ENCODE data around the gene ECI2. TPM values are rescaled to one million over a fixed set of nuclear protein-coding genes. Genes with fewer than 3 reads are reported as not detected.

The ECI2 gene
- total and polyA plus RNA-seq, 2 experiments from 2014 or later: 102 to 114 TPM

DNA sequence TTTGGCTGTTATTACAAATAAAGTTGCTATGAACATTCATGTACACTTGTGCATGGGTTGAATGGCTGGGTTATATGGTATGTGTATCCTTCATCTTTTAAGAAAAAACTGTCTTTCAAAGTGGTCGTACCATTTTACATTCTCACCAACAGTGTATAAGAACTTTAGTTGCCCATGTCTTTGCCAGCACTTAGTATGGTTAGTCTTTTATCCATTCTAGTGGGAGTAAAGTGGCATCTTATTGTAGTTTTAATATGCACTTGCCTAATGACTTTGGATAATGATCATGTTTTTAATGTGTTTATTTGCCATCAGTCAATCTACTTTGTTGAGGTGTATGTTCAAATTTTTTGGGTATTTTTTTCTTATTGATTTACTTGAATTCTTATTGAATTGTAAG, 32.5 kb upstream of the ECI2 start:
- no peaks in the 10 kb centered on the region for H3K36me3 ChIP-seq (replicated peaks; ENCODE audit: insufficient read depth, low read depth)
- TF ChIP-seq EZH2phosphoT487 (IDR thresholded peaks at IDR 0.05; ENCODE audit: low read depth, severe bottlenecking, unreplicated experiment): no peak
- no peak for TF ChIP-seq EZH2 (IDR thresholded peaks at IDR 0.05; ENCODE audit: borderline replicate concordance)
- TF ChIP-seq, protein P1, sequence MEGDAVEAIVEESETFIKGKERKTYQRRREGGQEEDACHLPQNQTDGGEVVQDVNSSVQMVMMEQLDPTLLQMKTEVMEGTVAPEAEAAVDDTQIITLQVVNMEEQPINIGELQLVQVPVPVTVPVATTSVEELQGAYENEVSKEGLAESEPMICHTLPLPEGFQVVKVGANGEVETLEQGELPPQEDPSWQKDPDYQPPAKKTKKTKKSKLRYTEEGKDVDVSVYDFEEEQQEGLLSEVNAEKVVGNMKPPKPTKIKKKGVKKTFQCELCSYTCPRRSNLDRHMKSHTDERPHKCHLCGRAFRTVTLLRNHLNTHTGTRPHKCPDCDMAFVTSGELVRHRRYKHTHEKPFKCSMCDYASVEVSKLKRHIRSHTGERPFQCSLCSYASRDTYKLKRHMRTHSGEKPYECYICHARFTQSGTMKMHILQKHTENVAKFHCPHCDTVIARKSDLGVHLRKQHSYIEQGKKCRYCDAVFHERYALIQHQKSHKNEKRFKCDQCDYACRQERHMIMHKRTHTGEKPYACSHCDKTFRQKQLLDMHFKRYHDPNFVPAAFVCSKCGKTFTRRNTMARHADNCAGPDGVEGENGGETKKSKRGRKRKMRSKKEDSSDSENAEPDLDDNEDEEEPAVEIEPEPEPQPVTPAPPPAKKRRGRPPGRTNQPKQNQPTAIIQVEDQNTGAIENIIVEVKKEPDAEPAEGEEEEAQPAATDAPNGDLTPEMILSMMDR (IDR thresholded peaks at IDR 0.05; ENCODE audit: poor library complexity): no peak
- 92% methylated on average over 1 of the region's 1 CpG for WGBS (ENCODE audit: low lambda C conversion rate, missing lambda C conversion rate)
- no peaks in the 10 kb centered on the region for H3K9me2 ChIP-seq (replicated peaks; ENCODE audit: insufficient read depth)
- no peak overlapping the region for H3K4me2 ChIP-seq
- no peaks in the 10 kb centered on the region for H3K27me3 ChIP-seq
- no peaks in the 10 kb centered on the region for H3K79me2 ChIP-seq
- H4K20me1 ChIP-seq (ENCODE audit: insufficient read depth, poor library complexity, severe bottlenecking): no peaks in the 10 kb centered on the region
- no peak overlapping the region for H3K27ac ChIP-seq
- H3K4me1 ChIP-seq (ENCODE audit: insufficient read depth): no peaks in the 10 kb centered on the region
- H3K4me3 ChIP-seq: no peak overlapping the region
- no peaks in the 10 kb centered on the region for H3K9me3 ChIP-seq (ENCODE audit: low read depth)
- DNase-seq (ENCODE audit: low spot score): no peak
- no peak overlapping the region for H2AFZ ChIP-seq

DNA sequence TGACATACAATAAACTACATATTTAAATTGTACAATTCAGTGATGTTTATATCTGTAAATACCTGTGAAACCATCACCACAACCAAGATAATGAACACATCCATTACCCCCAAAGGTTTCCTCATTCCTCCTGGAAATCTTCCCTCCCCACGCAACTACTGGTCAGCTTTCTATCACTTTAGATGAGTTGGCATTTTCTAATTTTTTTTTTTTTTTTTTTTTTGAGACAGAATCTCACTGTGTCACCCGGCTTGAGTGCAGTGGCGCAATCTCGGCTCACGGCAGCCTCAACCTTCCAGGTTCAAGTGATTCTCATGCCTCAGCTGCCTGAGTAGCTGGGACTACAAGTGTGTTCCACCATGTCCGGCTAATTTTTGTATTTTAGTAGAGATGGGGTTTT, 31.7 kb upstream of the ECI2 start:
- Histone ChIP-seq H3K9me2 (replicated peaks; ENCODE audit: insufficient read depth) (no peaks in the 10 kb centered on the region), H3K4me1 (ENCODE audit: insufficient read depth) (no peaks in the 10 kb centered on the region), H3K4me2 (no peak overlapping the region), H3K27me3 (no peaks in the 10 kb centered on the region), H3K4me3 (no peak overlapping the region), H3K27ac (no peak overlapping the region), H3K79me2 (no peaks in the 10 kb centered on the region), H3K9me3 (ENCODE audit: low read depth) (no peaks in the 10 kb centered on the region), H4K20me1 (ENCODE audit: insufficient read depth, poor library complexity, severe bottlenecking) (no peaks in the 10 kb centered on the region), H3K36me3 (replicated peaks; ENCODE audit: insufficient read depth, low read depth) (no peaks in the 10 kb centered on the region), H2AFZ (no peak overlapping the region)
- 98% methylated on average over 6 of the region's 6 CpGs for WGBS (ENCODE audit: low lambda C conversion rate, missing lambda C conversion rate)
- no peak for DNase-seq (ENCODE audit: low spot score)
- no peak for TF ChIP-seq EZH2 (IDR thresholded peaks at IDR 0.05; ENCODE audit: borderline replicate concordance)
- TF ChIP-seq EZH2phosphoT487 (IDR thresholded peaks at IDR 0.05; ENCODE audit: low read depth, severe bottlenecking, unreplicated experiment): no peak
- TF ChIP-seq, protein P1 (IDR thresholded peaks at IDR 0.05; ENCODE audit: poor library complexity): no peak

DNA sequence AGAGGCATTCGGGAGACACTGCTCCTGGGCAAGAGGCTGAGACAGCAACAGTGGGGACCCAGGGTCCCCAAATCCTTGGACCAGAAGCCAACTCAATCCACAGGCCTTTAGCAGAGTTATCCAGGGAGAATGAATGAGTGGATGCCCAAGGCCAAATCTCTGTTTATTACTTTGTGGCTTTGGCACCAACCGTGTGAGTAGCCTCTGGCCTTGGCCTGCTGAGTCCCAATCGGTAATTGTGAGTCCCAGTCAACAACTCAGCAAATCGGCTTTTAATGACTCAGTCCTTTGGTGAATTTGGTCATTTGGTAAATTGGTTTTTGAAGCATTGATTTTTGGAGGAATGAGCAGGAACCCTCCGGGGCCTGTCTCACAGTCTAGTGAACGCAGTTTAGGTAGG, 29.1 kb upstream of the ECI2 start:
- no peaks in the 10 kb centered on the region for H3K4me1 ChIP-seq (ENCODE audit: insufficient read depth)
- H3K36me3 ChIP-seq (replicated peaks; ENCODE audit: insufficient read depth, low read depth): no peaks in the 10 kb centered on the region
- TF ChIP-seq EZH2phosphoT487 (IDR thresholded peaks at IDR 0.05; ENCODE audit: low read depth, severe bottlenecking, unreplicated experiment) (no peak), EZH2 (IDR thresholded peaks at IDR 0.05; ENCODE audit: borderline replicate concordance) (no peak)
- TF ChIP-seq, protein P1 (IDR thresholded peaks at IDR 0.05; ENCODE audit: poor library complexity): no peak
- H3K4me3 ChIP-seq: no peak overlapping the region
- H4K20me1 ChIP-seq (ENCODE audit: insufficient read depth, poor library complexity, severe bottlenecking): no peaks in the 10 kb centered on the region
- H3K27me3 ChIP-seq: no peaks in the 10 kb centered on the region
- no peaks in the 10 kb centered on the region for H3K9me3 ChIP-seq (ENCODE audit: low read depth)
- DNase-seq (ENCODE audit: low spot score): no peak
- 96% methylated on average over 6 of the region's 6 CpGs for WGBS (ENCODE audit: low lambda C conversion rate, missing lambda C conversion rate)
- no peak overlapping the region for H2AFZ ChIP-seq
- no peaks in the 10 kb centered on the region for H3K79me2 ChIP-seq
- H3K9me2 ChIP-seq (replicated peaks; ENCODE audit: insufficient read depth): no peaks in the 10 kb centered on the region
- H3K4me2 ChIP-seq: no peak overlapping the region
- H3K27ac ChIP-seq: no peak overlapping the region

GRCh38 chr6:4164117-4164442, 28.7 kb upstream of the ECI2 start:
- no peak overlapping the region for H3K4me2 ChIP-seq
- TF ChIP-seq EZH2 (IDR thresholded peaks at IDR 0.05; ENCODE audit: borderline replicate concordance): no peak
- no peak for TF ChIP-seq EZH2phosphoT487 (IDR thresholded peaks at IDR 0.05; ENCODE audit: low read depth, severe bottlenecking, unreplicated experiment)
- TF ChIP-seq, protein P1 (IDR thresholded peaks at IDR 0.05; ENCODE audit: poor library complexity): no peak
- H3K9me2 ChIP-seq (replicated peaks; ENCODE audit: insufficient read depth): no peaks in the 10 kb centered on the region
- no peak overlapping the region for H3K27ac ChIP-seq
- H3K4me1 ChIP-seq (ENCODE audit: insufficient read depth): no peaks in the 10 kb centered on the region
- WGBS (ENCODE audit: low lambda C conversion rate, missing lambda C conversion rate): 97% methylated on average over 4 of the region's 4 CpGs
- H4K20me1 ChIP-seq (ENCODE audit: insufficient read depth, poor library complexity, severe bottlenecking): no peaks in the 10 kb centered on the region
- H3K4me3 ChIP-seq: no peak overlapping the region
- no peaks in the 10 kb centered on the region for H3K27me3 ChIP-seq
- no peaks in the 10 kb centered on the region for H3K79me2 ChIP-seq
- no peaks in the 10 kb centered on the region for H3K36me3 ChIP-seq (replicated peaks; ENCODE audit: insufficient read depth, low read depth)
- no peak for DNase-seq (ENCODE audit: low spot score)
- H2AFZ ChIP-seq: no peak overlapping the region
- H3K9me3 ChIP-seq (ENCODE audit: low read depth): no peaks in the 10 kb centered on the region

Data from hepatocyte (in vitro differentiated cells).